OCI-LY3 (cell line): ENCODE measurements around the gene SLC22A2.

ENCODE experiments used
- CTCF ChIP-seq: fragments of 200-600, 300-600 bp; sonication (generic); IDR thresholded peaks from 2 replicates; pipeline ENCODE4 v1.5.1; 2014; ENCODE audit warnings: antibody characterized with exemption, low read length, low read depth
- EZH2phosphoT487 ChIP-seq: fragments of 200-600 bp; shearing (Covaris generic); IDR thresholded peaks from 2 replicates; pipeline ENCODE4 v1.6.1; 2018; ENCODE audit warnings: antibody characterized with exemption, mixed run types, low read depth

- TF ChIP-seq CTCF (no peak), EZH2phosphoT487 (no peak)
Observed at GRCh38 chr6:160197662-160198061, 61.0 kb downstream of the SLC22A2 start.
